Measurements from ENCODE around the gene ETS2. TPM values are rescaled to one million over a fixed set of nuclear protein-coding genes. Genes with fewer than 3 reads are reported as not detected.

Gene ETS2
- total RNA-seq, 4 donors from 2014 or later, result 51.6 to 201 (median 99.1) TPM

DNA sequence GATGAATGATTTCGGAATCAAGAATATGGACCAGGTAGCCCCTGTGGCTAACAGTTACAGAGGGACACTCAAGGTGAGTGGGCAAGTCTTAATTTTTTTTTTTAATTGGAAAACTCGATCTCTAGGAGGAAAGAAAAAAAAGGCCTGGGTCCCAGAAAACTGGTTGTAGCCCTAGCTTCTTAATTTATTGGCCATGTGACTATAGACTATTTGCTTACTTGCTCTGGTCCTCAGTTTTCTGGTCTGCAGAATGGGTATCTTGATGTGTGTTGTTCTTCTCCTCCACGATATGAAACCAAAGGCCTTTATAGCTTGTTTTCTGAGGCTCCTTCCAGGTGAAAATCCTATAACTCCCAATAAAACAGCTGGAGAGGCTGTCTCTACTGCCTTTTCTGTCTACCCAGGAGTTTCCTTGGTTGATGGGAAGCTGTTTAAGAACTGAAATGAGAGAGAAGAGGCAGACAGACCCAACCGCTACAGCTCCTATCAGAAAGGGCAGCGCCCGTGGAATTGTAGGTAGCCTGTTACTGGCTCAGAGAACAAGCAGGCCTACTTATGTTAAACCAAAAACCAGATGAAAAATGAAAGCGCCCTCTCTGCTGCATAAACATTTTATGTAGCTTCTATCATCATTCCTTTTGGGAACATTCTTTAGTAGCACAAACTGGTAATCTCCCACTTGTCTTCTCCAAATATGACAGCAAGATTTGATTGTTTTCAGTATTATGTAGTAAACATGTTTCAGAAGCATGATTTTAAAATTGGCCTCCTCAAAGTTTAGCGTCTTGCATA, 4.5 kb downstream of the ETS2 start:
- DNase-seq (ENCODE audit: low spot score), result no peak
- TF ChIP-seq CTCF (IDR thresholded peaks at IDR 0.05), result no peak
- no peak for ATAC-seq (ENCODE audit: low FRiP score)

- DNase-seq (ENCODE audit: low spot score) (no peak), ATAC-seq (ENCODE audit: low FRiP score) (no peak)
- no peak for TF ChIP-seq CTCF (IDR thresholded peaks at IDR 0.05)
These were observed 5.1 kb downstream of the ETS2 start for GRCh38 chr21:38810826-38811164.

DNA sequence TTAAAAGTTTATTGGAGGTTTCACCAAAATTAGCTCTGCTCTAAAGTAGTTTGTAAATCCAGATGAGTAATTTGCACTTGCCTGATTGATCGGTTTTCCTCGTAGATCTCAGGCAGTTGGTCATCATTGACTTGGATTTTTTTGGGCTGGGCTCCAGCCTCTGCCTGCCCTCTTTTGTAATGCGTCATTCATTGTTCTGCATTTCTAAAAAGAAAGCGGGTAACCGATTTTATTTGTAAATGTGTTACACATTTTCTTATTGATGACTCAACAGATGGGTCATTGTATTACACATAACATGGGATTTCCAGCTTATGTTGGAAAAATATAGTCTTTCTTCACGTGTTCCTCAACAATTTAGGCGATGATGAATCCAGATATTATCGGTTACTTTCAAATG, 5.5 kb downstream of the ETS2 start:
- DNase-seq (ENCODE audit: low spot score) (no peak), ATAC-seq (ENCODE audit: low FRiP score) (peak; percentile 26)
- TF ChIP-seq CTCF (IDR thresholded peaks at IDR 0.05), result no peak

DNA sequence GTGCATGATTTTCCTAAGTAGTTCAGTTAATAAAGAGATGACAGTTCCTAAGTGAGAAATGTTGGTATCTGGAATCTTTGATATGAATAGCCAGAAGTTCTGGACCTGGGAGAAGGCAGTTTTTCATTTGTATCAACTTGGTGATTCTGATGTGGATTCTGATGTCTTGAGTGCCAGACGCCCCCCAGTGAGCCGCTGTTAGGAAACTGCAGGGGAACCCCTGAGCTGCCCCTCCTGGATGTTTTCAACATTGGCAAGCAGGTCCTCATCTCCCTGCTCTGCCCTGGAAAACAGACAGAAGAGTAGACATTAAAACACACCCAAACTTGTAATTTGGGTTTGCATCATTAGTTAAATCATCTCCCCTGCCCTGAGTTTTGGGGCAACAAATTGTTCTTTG, 7.4 kb downstream of the ETS2 start:
- TF ChIP-seq CTCF (IDR thresholded peaks at IDR 0.05), result no peak
- DNase-seq (ENCODE audit: low spot score) (no peak), ATAC-seq (ENCODE audit: low FRiP score) (no peak)

DNA sequence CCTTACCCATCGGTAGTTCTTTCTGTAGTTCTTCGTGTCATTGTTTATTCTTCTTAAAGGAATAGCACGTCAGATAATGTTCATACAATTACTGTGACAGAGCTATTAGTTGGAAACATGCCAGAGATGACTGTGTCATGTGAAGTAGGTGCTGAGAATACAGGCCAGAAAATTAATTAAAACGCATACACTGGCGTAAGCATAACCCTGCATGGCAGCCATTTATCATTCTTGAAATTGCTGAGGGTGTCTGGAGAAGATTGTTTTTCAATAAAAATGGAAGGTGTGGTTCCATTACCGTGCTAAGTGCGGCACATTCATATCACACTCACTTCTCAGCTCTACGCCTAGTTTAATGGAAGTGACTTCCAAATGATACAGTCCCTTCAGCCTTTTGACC, 7.8 kb downstream of the ETS2 start:
- DNase-seq (ENCODE audit: low spot score) (no peak), ATAC-seq (ENCODE audit: low FRiP score) (no peak)
- no peak for TF ChIP-seq CTCF (IDR thresholded peaks at IDR 0.05)

GRCh38 chr21:38814126-38815059, 8.7 kb downstream of the ETS2 start:
- ATAC-seq (ENCODE audit: low FRiP score) (no peak), DNase-seq (ENCODE audit: low spot score) (no peak)
- no peak for TF ChIP-seq CTCF (IDR thresholded peaks at IDR 0.05)
